ENCODE data around the gene NOVA1.

- no peak for TF ChIP-seq CTCF (IDR thresholded peaks at IDR 0.05)
- no peak for TF ChIP-seq POLR2A (IDR thresholded peaks at IDR 0.05)
Measured at GRCh38 chr14:26400373-26400772, 197.5 kb downstream of the NOVA1 start.

All from vagina (tissue), 2 donors.